HTR-8/SVneo (cell line): Measurements from ENCODE around the gene SLC7A14.

Source experiments
- DNase-seq: peaks from one replicate; pipeline ENCODE4 v3.0.0; 2011; ENCODE audit warnings: low spot score, mixed read lengths; ENCODE audit not compliant: insufficient read length
- FAIRE-seq: peaks from 2 replicates; lab custom pipeline; 2011; peaks lifted over from hg19 to GRCh38; lab: Jason Lieb, UNC

The SLC7A14 gene

GRCh38 chr3:170437696-170438407 lies 148.0 kb downstream of the SLC7A14 start:
- DNase-seq (no peak), FAIRE-seq (no peak)

- FAIRE-seq (no peak), DNase-seq (no peak)
Measured at GRCh38 chr3:170437176-170437575, 148.7 kb downstream of the SLC7A14 start.

GRCh38 chr3:170436697-170437096 lies 149.2 kb downstream of the SLC7A14 start:
- DNase-seq (no peak), FAIRE-seq (no peak)

- DNase-seq (no peak), FAIRE-seq (no peak)
Measured at GRCh38 chr3:170432416-170432815, 153.5 kb downstream of the SLC7A14 start.

- FAIRE-seq, result no peak
- no peak for DNase-seq
Measured at GRCh38 chr3:170431054-170431453, 154.8 kb downstream of the SLC7A14 start.

- peak; percentile 65 for DNase-seq
- no peak for FAIRE-seq
Measured at GRCh38 chr3:170429050-170429449, 156.8 kb downstream of the SLC7A14 start.

GRCh38 chr3:170428095-170428494 lies 157.8 kb downstream of the SLC7A14 start:
- no peak for FAIRE-seq

GRCh38 chr3:170426240-170426797 lies 159.6 kb downstream of the SLC7A14 start:
- DNase-seq (no peak), FAIRE-seq (no peak)

More at GRCh38 chr3:170428095-170428494, 157.8 kb downstream of the SLC7A14 start:
- no peak for DNase-seq

GRCh38 chr3:170425491-170426239 lies 160.2 kb downstream of the SLC7A14 start:
- DNase-seq (no peak), FAIRE-seq (no peak)

- no peak for FAIRE-seq
- DNase-seq, result no peak
Measured at GRCh38 chr3:170424879-170425278, 161.0 kb downstream of the SLC7A14 start.

- FAIRE-seq (no peak), DNase-seq (no peak)
Measured at GRCh38 chr3:170423001-170423615, 162.8 kb downstream of the SLC7A14 start.

GRCh38 chr3:170421758-170422157 lies 164.1 kb downstream of the SLC7A14 start:
- FAIRE-seq, result no peak
- no peak for DNase-seq

GRCh38 chr3:170421111-170421641 lies 164.7 kb downstream of the SLC7A14 start:
- peak; percentile 33 for DNase-seq
- no peak for FAIRE-seq

GRCh38 chr3:170420307-170420821 lies 165.5 kb downstream of the SLC7A14 start:
- no peak for FAIRE-seq

GRCh38 chr3:170419557-170420087 lies 166.3 kb downstream of the SLC7A14 start:
- FAIRE-seq (no peak), DNase-seq (peak; percentile 54)

More at GRCh38 chr3:170420307-170420821, 165.5 kb downstream of the SLC7A14 start:
- DNase-seq, result peak; percentile 57

GRCh38 chr3:170418422-170419398 lies 167.2 kb downstream of the SLC7A14 start, which contains the start of gene CLDN11:
CLDN11 (plus strand) TSS chr3:170418868; CDS start chr3:170419067, 199 bp downstream.
- peak; percentile 86 for DNase-seq
- peak; percentile 62 for FAIRE-seq

- DNase-seq, result no peak
- no peak for FAIRE-seq
Measured at GRCh38 chr3:170417090-170417489, 168.8 kb downstream of the SLC7A14 start.

GRCh38 chr3:170414202-170414663 lies 171.6 kb downstream of the SLC7A14 start:
- no peak for FAIRE-seq
- DNase-seq, result peak; percentile 73

- FAIRE-seq, result no peak
Measured at GRCh38 chr3:170413291-170413690, 172.6 kb downstream of the SLC7A14 start.

More at GRCh38 chr3:170413291-170413690, 172.6 kb downstream of the SLC7A14 start:
- DNase-seq, result no peak
